Astrocyte (in vitro differentiated cells and primary cell): ENCODE data around the gene NAALADL2.

Experiments used
- EZH2 ChIP-seq: IDR thresholded peaks from 2 replicates; pipeline ENCODE4 v1.6.1; 2012; ENCODE audit warnings: mild to moderate bottlenecking, low read length, inconsistent platforms; ENCODE audit not compliant: insufficient read depth
- TF ChIP-seq, protein P1 (sequence below): IDR thresholded peaks from 2 replicates; pipeline ENCODE4 v1.5.1; 2011; ENCODE audit warnings: low read depth, mild to moderate bottlenecking, inconsistent platforms, low read length, moderate library complexity; ENCODE audit not compliant: insufficient read depth

DNA sequence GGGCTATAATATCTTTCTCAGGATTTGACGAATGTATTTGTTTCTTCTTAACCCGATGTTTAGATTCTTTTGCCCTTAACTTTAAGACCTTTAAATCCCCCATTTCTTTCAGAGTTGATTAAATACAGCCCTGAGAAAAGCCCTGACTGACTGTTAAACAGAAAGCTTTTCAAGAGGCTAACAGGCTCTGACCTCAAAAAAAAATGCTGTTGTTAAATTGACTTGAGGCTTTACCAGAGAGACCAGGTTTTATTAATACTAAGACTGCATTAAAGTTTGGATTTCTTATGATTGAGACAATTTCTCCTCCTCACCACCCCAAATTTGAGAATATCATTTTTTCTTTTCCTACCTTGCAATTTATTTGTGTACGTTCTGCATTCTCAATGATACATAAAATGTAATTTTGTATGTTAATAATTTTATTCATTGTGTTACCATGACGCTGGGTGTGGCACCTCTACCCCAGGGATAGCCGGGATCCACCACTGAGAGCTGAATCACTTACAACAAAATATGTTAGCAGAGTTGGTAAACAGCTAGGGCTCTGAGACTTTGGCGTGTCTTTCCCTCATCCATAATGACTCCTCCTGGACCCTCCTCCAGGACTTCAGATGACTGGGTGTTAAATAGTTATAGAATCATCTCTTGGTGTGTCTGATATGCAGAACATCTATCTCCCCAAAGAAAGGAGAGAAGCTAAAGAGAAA is 753.5 kb downstream of the NAALADL2 start:
- TF ChIP-seq, protein P1, sequence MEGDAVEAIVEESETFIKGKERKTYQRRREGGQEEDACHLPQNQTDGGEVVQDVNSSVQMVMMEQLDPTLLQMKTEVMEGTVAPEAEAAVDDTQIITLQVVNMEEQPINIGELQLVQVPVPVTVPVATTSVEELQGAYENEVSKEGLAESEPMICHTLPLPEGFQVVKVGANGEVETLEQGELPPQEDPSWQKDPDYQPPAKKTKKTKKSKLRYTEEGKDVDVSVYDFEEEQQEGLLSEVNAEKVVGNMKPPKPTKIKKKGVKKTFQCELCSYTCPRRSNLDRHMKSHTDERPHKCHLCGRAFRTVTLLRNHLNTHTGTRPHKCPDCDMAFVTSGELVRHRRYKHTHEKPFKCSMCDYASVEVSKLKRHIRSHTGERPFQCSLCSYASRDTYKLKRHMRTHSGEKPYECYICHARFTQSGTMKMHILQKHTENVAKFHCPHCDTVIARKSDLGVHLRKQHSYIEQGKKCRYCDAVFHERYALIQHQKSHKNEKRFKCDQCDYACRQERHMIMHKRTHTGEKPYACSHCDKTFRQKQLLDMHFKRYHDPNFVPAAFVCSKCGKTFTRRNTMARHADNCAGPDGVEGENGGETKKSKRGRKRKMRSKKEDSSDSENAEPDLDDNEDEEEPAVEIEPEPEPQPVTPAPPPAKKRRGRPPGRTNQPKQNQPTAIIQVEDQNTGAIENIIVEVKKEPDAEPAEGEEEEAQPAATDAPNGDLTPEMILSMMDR: no peak
- no peak for TF ChIP-seq EZH2
